SK-N-SH treated with all-trans-retinoic acid at 6 μM for 48 hours (cell line): ENCODE results near the gene ANKS3.

Experiments used
- ESRRG ChIP-seq: fragments of 250-450 bp; sonication (Bioruptor Pico); IDR thresholded peaks from 2 replicates; pipeline ENCODE4 v1.6.1; 2021; ENCODE audit warnings: mild to moderate bottlenecking
- RARB ChIP-seq: fragments of 250-450 bp; sonication (Bioruptor Pico); IDR thresholded peaks from 2 replicates; pipeline ENCODE4 v1.8.0; 2021; ENCODE audit warnings: mild to moderate bottlenecking, moderate library complexity

DNA sequence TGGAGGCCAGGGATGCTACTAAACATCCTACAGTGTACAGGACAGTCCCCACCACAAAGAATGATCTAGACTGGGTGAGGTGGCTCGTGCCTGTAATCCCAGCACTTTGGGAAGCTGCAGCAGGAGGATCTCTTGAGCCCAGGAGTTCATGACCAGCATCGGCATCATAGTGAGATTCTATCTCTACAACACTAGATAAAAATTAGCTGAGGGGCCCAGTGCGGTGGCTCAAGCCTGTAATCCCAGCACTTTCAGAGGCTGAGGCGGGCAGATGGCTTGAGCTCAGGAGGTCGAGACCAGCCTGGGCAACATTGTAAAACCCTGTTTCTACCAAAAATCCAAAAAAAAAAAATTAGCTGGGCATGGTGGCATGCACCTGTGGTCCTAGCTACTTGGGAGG is 38.3 kb upstream of the ANKS3 start:
- TF ChIP-seq ESRRG = no peak
- TF ChIP-seq RARB (CRISPR knock-in tag) = no peak
